GM21619 (cell line): Measurements from ENCODE around the gene TAC3.
"Not testable (repeated sequence)": the region's sequence is repeated elsewhere in the genome, so short reads cannot be mapped to it uniquely, and the experiment has no call there.

Experiments used
- ATAC-seq: cut with Tn5 transposase; IDR thresholded peaks from one replicate; pipeline ENCODE4 v1.9.1; 2021; ENCODE audit not compliant: unreplicated experiment

TAC3 gene

GRCh38 chr12:57039016-57039798 is 22.9 kb upstream of the TAC3 start:
- ATAC-seq: no peak

- ATAC-seq: no peak
These were observed 20.9 kb upstream of the TAC3 start for GRCh38 chr12:57037264-57037663.

- no peak for ATAC-seq
These were observed 17.1 kb upstream of the TAC3 start for GRCh38 chr12:57033431-57033830.

- no peak for ATAC-seq
These were observed 15.5 kb upstream of the TAC3 start for GRCh38 chr12:57031789-57032188.

GRCh38 chr12:57031138-57031725 is 14.9 kb upstream of the TAC3 start:
- ATAC-seq: no peak

GRCh38 chr12:57029457-57029856 is 13.1 kb upstream of the TAC3 start:
- ATAC-seq: no peak

GRCh38 chr12:57027805-57028153 is 11.4 kb upstream of the TAC3 start:
- no peak for ATAC-seq

- no peak for ATAC-seq
These were observed 10.9 kb upstream of the TAC3 start for GRCh38 chr12:57027011-57027804.

GRCh38 chr12:57025196-57025595 is 8.9 kb upstream of the TAC3 start:
- ATAC-seq: no peak

GRCh38 chr12:57022324-57022723 is 6.0 kb upstream of the TAC3 start:
- ATAC-seq: not testable (repeated sequence)

- ATAC-seq: no peak
These were observed 3.8 kb upstream of the TAC3 start for GRCh38 chr12:57019983-57020719.

GRCh38 chr12:57018906-57019305 is 2.6 kb upstream of the TAC3 start:
- no peak for ATAC-seq

- ATAC-seq: not testable (repeated sequence)
These were observed 2.0 kb upstream of the TAC3 start for GRCh38 chr12:57018353-57018752.

GRCh38 chr12:57012600-57013465 is 3.5 kb downstream of the TAC3 start:
- ATAC-seq: peak; percentile 69

- peak; percentile 48 for ATAC-seq
These were observed 4.6 kb downstream of the TAC3 start for GRCh38 chr12:57011438-57012424.

GRCh38 chr12:57010627-57011247 is 5.6 kb downstream of the TAC3 start:
- no peak for ATAC-seq

GRCh38 chr12:57009949-57010626 is 6.2 kb downstream of the TAC3 start:
- no peak for ATAC-seq

- ATAC-seq: no peak
These were observed 8.2 kb downstream of the TAC3 start for GRCh38 chr12:57008178-57008577.
